WERI-Rb-1 (cell line): ENCODE data around the gene MAP3K10.
A peak's percentile ranks its signal among the peaks of the same experiment; 100 is the strongest.
"Not testable (repeated sequence)": the region's sequence is repeated elsewhere in the genome, so short reads cannot be mapped to it uniquely, and the experiment has no call there.

Experiments used
- DNase-seq: peaks from one replicate; pipeline ENCODE4 v3.0.0-alpha.2; 2020
- H3K27ac ChIP-seq: fragments of 250-450 bp; sonication (Bioruptor Pico); 2 replicates; pipeline ENCODE4 v1.5.1; 2020; ENCODE audit warnings: mild to moderate bottlenecking, moderate library complexity
- H3K27me3 ChIP-seq: fragments of 250-450 bp; sonication (Bioruptor Pico); 2 replicates; pipeline ENCODE4 v1.5.1; 2021; ENCODE audit warnings: mild to moderate bottlenecking, low read depth, moderate library complexity; ENCODE audit not compliant: insufficient read depth, severe bottlenecking
- H3K36me3 ChIP-seq: fragments of 250-450 bp; sonication (Bioruptor Pico); 2 replicates; pipeline ENCODE4 v1.5.1; 2020; ENCODE audit warnings: mild to moderate bottlenecking, moderate library complexity
- H3K4me3 ChIP-seq: 2 replicates; pipeline ENCODE4 v1.5.1; 2011; ENCODE audit warnings: low read depth, mild to moderate bottlenecking, control low read depth, low read length
- H3K9me3 ChIP-seq: fragments of 250-450 bp; sonication (Bioruptor Pico); 2 replicates; pipeline ENCODE4 v1.5.1; 2021; ENCODE audit warnings: mild to moderate bottlenecking, moderate library complexity; ENCODE audit not compliant: severe bottlenecking
- TF ChIP-seq, protein P1 (sequence below): IDR thresholded peaks from 2 replicates; pipeline ENCODE4 v1.5.1; 2011; ENCODE audit warnings: low read depth, mild to moderate bottlenecking, control low read depth, inconsistent platforms, low read length

The MAP3K10 gene

DNA sequence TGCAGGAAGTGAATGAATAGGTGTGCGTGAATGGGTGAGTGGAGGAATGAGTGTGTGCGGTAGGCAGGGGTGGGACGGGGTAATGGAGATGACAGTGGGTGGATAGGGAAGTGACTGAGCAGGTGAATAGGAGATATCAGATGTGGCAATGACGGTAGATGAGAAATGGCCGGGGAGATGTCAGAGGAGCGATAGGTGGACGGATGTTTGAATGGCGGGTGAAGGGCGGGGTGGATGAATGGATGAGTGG is 25.5 kb downstream of the MAP3K10 start:
- peaks cover 53% of the 10 kb centered on the region for H3K27me3 ChIP-seq
- no peaks in the 10 kb centered on the region for H3K36me3 ChIP-seq
- H3K9me3 ChIP-seq, result no peaks in the 10 kb centered on the region
- no peak overlapping the region for H3K4me3 ChIP-seq
- no peak for DNase-seq
- TF ChIP-seq, protein P1, sequence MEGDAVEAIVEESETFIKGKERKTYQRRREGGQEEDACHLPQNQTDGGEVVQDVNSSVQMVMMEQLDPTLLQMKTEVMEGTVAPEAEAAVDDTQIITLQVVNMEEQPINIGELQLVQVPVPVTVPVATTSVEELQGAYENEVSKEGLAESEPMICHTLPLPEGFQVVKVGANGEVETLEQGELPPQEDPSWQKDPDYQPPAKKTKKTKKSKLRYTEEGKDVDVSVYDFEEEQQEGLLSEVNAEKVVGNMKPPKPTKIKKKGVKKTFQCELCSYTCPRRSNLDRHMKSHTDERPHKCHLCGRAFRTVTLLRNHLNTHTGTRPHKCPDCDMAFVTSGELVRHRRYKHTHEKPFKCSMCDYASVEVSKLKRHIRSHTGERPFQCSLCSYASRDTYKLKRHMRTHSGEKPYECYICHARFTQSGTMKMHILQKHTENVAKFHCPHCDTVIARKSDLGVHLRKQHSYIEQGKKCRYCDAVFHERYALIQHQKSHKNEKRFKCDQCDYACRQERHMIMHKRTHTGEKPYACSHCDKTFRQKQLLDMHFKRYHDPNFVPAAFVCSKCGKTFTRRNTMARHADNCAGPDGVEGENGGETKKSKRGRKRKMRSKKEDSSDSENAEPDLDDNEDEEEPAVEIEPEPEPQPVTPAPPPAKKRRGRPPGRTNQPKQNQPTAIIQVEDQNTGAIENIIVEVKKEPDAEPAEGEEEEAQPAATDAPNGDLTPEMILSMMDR, result no peak
- no peak overlapping the region for H3K27ac ChIP-seq

DNA sequence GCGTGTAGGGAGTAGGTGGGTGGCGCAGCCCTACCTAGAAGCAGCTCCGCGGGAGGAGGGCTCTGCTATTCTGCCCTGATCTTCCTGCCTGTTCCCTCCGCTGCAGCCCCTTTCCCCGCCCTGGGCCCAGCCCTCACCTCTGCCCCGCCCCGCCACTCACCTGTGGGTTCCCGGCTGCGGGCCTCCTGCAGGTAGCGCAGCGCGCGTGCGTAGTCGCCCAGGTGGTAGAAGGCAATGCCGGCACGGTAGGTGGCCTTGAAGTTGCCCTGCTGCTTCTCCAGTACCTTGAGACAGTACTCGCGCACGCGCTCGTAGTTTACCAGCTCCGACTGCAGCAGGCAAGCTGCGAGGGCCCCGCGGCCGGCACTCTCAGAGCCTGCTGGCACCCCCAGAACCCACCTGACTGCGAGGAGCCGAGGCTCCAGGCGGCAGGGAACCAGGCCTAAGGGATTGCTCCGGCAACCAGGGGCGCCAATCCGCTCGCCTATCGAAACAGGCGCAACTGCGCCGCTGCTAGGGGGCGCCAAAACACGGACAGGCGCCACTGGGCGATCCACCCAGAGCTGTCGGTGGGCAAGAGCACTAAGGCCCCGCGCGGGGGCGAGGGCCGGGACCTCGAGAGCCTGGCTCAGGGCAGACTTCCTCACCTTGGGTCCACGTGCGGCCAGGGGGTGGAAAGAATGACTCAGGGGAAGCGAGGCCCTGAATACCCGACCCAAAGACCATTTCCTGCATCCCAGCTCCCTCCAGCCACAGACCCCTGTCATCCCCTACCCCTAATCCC is 26.0 kb downstream of the MAP3K10 start:
- TF ChIP-seq, protein P1, result peak; percentile 83
- peaks cover 2% of the 10 kb centered on the region for H3K9me3 ChIP-seq
- no peak overlapping the region for H3K27ac ChIP-seq
- H3K36me3 ChIP-seq, result no peaks in the 10 kb centered on the region
- DNase-seq, result peak; percentile 58
- H3K27me3 ChIP-seq, result peaks cover 53% of the 10 kb centered on the region
- no peak overlapping the region; the same call in 1 of the 2 replicates for H3K4me3 ChIP-seq

DNA sequence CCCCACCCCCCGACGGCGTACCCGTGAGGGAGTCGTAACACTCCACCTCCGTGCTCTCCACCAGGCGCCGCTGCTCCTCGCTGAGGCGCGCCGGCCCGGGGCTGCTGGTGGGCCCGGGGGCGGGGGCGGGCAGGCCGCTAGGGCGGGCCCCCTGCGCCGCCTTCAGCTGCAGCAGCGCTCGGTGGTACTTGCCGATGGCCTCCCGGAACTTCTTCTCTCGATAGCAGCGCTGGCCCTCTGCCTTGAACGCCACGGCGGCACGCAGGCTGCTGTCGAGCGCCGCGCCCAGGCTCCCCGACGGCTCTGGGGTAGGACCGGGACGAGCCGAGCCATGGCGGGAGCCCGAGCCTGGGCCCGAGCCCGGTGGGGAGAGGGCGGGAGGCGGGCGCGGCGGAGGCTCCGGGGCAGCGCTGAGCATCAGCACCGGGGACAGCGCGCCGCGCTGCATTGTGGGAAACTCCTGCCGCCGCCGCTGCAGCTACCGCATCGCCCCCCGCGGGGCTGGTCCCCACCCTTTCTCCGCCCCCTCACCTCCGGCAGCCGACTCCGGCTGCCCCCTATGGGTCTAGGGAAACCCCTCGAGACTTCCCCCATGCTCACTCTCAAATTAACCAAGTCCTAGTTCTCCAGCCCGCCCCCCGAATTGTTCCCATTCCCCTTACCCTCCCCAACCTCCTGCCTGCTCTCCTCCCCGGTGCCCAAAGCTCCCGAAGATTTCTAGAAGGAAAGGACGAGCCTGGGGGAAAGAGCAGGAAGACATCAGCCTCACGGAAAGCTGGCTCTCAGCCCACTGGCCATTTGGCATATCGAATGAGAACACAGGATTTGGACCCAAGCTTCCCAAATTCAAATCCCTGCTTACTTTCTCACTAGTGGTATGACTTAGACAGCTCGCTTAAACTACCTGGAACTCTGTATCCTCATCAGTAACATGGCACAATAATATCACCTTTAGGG is 27.0 kb downstream of the MAP3K10 start, which contains the start of gene TTC9B:
TSS of gene TTC9B (minus strand) at position 451 of the 957 bp plus-strand sequence. CDS start at position 448, 3 bp downstream.
- Histone ChIP-seq H3K4me3 (no peak within 1 kb of the TSS; the same call in 1 of the 2 replicates), H3K27ac (no peak within 1 kb of the TSS), H3K27me3 (peaks cover 53% of the 10 kb centered on the region), H3K9me3 (peaks cover 5% of the 10 kb centered on the region), H3K36me3 (no peaks in the 10 kb centered on the region)
- TF ChIP-seq, protein P1, result no peak
- DNase-seq, result peak; percentile 25

DNA sequence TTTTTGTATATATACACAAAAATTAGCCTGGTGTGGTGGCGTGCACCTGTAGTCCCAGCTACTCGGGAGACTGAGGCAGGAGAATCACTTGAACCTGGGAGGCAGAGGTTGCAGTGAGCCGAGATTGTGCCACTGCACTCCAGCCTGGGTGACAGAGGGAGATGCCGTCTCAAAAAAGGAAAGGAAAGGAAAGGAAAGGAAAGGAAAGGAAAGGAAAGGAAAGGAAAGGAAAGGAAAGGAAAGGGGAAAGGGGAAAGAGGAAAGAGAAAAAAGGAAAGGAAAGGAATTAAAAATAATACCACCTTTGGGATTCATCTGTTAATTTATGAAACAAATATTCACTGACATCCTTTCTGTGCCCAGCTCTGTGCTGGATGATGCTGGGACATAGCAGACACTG is 27.8 kb downstream of the MAP3K10 start:
- DNase-seq, H3K27ac ChIP-seq, H3K9me3 ChIP-seq, H3K36me3 ChIP-seq, H3K4me3 ChIP-seq: not testable (repeated sequence)
- peaks cover 53% of the 10 kb centered on the region for H3K27me3 ChIP-seq

DNA sequence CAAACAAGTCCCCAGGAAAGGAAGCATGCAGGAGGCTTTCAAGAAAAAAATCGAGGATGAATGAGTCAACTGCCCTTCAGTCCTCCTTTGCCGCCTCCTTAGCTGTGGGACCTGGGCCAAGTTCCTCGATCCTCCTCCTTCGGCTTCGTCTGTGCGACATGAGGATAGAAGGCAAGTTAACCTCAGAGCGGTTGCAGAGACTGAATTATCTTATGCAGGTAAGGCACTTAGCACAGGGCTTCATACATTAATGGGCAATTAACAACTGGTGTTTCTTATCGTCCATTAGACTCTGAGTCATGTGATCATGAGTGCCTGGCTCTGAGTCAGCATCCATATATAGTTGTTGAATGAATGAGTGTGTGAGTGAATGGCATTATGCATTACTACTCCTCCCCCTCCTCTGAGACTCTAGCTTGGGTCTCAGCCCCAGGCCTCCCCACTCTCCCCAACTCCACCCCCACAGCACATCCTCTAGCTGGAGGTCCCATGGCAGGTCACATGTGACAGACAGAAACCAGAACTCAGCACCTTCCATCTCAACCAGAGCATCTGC is 28.6 kb downstream of the MAP3K10 start:
- H3K4me3 ChIP-seq, result no peak overlapping the region
- TF ChIP-seq, protein P1, result no peak
- H3K27me3 ChIP-seq, result peaks cover 53% of the 10 kb centered on the region
- H3K27ac ChIP-seq, result no peak overlapping the region
- no peak for DNase-seq
- H3K36me3 ChIP-seq, result no peaks in the 10 kb centered on the region
- H3K9me3 ChIP-seq, result peaks cover 5% of the 10 kb centered on the region

DNA sequence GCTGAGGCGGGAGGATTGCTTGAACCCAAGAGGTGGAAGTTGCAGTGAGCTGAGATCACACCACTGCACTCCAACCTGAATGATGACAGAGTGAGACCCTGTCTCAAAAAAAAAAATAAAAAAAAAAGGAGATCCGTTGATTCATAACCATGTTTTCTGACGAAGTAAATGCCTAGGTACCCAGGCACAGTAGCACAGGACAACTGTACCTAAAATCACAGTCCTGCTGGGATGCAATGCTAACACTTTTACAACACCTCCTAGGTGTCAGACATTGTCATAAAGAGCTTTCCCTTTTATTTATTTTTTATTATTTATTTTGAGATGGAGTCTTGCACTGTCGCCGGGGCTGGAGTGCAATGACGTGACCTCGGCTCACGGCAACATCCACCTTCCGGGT is 29.4 kb downstream of the MAP3K10 start:
- H3K27ac ChIP-seq, result no peak overlapping the region
- H3K27me3 ChIP-seq, result peaks cover 56% of the 10 kb centered on the region
- TF ChIP-seq, protein P1, result no peak
- H3K4me3 ChIP-seq, result no peak overlapping the region
- no peaks in the 10 kb centered on the region for H3K36me3 ChIP-seq
- peaks cover 8% of the 10 kb centered on the region for H3K9me3 ChIP-seq
- DNase-seq, result no peak
